Hepatic stellate cell (primary cell): ENCODE results near the gene PTTG2.
A peak's percentile ranks its signal among the peaks of the same experiment; 100 is the strongest.
"Not testable (repeated sequence)": the region's sequence is repeated elsewhere in the genome, so short reads cannot be mapped to it uniquely, and the experiment has no call there.

Source experiments
- DNase-seq: peaks from one replicate; pipeline ENCODE4 v3.0.0; 2011; ENCODE audit warnings: low spot score

PTTG2 gene

GRCh38 chr4:37960098-37960497, at the start of gene PTTG2:
Gene PTTG2, plus strand, starts transcription at chr4:37960398. Its CDS starts 37 bp downstream, at chr4:37960435.
- DNase-seq: no peak

GRCh38 chr4:37914539-37914938, 45.7 kb upstream of the PTTG2 start:
- DNase-seq: no peak

DNA sequence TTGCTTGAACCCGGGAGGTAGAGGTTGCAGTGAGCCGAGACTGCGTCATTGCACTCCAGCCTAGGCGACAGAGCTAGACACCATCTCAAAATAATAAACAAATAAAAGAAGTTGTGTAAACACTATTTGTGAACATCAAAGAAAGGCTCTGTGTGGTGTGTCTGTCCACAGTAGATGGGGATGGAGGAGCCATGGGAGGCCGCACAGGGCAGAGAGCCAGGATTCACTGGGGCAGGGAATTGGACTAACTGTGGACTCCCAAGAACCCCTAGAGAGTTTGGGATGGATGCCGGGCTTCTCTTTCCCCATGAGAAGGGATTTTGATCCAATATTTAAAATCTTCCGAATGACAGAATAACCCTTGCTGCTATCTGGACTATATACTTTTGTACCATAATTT, 42.8 kb upstream of the PTTG2 start:
- no peak for DNase-seq

GRCh38 chr4:37918653-37919052, 41.5 kb upstream of the PTTG2 start:
- no peak for DNase-seq

DNA sequence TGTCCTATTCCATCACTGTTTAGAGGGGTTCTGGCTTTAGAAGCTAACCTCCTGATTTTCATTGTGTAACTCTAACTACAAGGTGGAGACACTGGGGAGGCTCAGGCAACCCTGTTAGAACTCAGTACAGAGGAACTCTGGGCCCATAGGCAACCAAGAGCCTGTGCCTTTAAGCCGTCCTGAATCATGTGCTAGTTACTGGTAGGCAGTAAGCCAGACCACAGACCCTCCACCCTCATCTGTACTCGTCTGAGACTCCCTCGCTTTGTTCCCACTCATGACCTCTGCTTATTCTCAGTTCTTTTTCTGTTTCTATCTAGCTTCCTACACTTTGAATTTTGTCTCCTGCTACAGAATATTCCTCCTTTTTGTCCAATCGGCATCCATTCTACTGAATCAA, 37.9 kb upstream of the PTTG2 start:
- peak; percentile 40 for DNase-seq

DNA sequence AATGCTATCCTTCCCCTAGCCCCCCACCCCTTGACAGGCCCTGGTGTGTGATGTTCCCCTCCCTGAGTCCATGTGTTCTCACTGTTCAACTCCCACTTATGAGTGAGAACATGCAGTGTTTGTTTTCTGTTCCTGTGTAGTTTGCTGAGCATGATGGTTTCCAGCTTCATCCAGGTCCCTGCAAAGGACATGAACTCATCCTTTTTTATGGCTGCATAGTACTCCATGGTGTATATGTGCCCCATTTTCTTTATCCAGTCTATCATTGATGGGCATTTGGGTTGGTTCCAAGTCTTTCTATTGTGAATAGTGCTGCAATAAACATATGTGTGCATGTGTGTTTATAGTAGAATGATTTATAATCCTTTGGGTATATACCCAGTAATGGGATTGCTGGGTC, 37.1 kb upstream of the PTTG2 start:
- DNase-seq: not testable (repeated sequence)

DNA sequence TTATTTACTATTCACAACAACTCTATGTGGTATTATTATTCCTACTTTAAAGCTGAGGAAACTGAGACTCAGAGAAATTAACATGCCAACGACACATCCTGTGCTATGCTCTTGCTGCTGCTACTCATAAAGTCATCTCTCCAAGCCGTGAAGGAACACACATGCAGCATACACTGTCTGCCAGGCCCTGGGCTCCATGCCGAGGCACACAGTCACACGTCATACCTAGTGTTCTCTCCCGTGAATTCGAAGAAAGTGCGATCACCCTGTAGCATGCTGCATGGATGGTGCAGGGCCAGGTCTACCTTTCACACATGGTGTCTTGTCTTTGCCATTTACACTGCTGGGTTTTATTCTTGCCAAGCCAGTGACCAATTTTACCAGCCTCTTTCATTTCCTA, 35.3 kb upstream of the PTTG2 start:
- DNase-seq: no peak

DNA sequence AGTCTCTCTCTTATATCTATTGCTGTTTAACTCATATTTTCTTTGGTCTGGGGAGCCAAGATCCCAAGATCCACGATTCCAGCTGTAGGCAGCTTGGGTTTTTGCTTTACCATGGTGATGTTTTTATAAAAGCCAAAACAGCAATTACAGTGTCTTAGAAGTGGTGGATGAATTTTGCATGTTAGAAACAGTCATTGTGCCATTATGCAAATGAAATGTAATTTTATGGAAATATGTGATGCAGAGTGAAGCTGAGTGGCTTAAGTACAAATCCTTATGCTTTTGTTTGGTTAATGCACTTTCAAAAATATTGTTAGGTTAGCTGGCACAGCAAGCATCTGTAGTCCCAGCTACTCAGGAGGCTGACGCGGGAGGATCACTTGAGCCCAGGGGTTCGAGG, 32.8 kb upstream of the PTTG2 start:
- no peak for DNase-seq

DNA sequence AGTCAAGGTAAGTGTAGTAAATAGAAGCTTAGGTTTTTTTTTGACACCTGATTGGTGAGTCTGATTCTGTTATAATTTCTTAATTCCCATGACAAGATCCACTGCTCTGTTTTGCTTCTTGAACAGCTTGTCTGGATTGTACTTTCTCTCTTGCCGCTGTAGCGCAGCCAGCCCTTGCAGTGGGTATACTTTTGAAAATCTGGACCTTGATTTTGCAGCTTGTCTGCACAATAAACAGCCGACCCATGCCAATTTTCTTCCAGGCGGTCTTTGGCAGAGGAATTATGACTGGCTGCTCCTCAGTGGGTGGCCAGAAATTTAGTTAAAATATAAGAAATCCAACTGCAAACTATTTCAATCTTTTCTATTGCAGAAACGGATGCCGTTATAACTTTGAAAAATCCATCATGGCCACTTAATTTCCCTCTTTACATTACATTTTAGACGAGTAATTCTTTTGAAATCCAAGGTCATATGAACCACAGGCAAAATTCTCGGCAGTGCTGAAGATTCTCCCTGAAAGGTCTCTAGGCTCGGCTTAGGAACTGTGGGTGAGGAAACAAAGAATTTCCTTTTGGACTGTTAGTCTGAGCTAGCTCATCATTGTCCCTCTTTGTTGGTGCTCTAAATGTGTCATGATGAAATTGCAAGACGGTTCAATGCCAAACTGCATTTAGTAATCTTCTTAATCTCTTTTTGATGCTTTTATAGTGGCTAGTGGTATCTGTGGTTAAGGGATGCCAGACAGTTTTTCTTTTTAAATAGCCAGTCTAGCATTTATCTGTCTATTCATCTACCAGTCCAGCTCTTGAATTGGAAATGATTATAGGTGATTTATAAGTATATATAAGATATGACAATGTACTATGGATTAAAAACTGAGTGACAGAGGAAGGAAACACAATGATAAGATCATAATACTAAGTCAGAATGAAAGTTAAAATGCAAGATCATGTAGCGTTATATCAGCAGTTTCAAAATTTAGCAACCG, 31.5 kb upstream of the PTTG2 start:
- DNase-seq: no peak

GRCh38 chr4:37934096-37934495, 26.1 kb upstream of the PTTG2 start:
- DNase-seq: no peak

DNA sequence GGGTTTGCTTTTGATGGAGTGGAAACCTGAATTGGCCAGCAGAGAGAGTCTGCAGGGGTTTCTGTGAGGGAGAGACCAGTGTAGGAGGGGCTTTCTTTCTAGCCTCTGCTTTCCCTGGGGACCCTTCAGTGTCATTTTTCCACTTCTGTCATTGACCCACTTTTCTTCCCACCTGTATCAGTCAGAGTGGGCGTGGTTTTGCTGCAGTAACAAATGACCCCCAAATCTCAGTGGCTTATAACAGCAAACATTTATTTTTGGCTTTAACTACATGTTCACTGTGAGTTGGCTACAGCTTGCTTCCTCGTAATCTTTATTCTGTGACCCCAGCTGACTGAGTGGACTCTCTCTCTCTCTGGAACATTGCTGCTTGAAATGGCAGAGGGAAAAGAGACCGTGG, 25.6 kb upstream of the PTTG2 start:
- DNase-seq: no peak

DNA sequence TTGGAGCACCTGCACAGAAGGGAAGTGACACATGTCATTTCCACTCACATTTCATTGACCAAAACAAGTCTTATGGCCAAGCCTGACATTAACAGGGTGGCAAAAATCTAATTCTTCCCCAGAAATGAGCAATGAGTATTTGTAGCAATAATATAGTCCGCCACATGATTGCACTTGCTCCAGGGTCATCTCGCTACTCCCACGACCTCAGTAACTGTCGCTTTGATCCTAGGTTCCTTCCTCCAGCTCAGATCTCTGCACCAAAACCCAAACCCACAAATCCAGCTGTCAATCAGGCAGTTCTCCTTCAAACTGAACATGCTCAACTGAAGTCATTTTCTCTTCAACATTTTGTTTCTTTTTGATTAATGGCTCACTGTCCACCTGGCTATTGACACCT, 25.2 kb upstream of the PTTG2 start:
- DNase-seq: no peak

- no peak for DNase-seq
Measured at GRCh38 chr4:37936889-37937498, 23.2 kb upstream of the PTTG2 start.

DNA sequence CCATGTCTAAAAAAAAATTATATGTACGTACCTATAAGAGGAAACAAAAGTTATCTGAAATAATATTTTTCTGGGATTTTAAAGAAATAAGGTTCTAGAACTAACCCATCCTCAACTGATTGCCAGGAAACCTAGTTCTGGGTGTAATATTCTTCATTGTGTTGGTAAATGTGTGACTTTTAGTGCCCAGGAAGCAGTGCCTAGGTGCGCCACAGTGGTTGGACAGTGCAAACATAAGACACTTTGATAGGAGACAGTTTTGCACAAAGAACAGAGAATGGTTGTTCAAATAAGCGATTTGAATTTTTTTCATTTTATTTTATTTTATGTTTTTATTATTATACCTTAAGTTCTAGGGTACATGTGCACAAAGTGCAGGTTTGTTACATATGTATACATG, 22.0 kb upstream of the PTTG2 start:
- DNase-seq: no peak

- no peak for DNase-seq
Measured at GRCh38 chr4:37946503-37947179, 13.6 kb upstream of the PTTG2 start.

- DNase-seq: no peak
Measured at GRCh38 chr4:37948542-37948941, 11.7 kb upstream of the PTTG2 start.

DNA sequence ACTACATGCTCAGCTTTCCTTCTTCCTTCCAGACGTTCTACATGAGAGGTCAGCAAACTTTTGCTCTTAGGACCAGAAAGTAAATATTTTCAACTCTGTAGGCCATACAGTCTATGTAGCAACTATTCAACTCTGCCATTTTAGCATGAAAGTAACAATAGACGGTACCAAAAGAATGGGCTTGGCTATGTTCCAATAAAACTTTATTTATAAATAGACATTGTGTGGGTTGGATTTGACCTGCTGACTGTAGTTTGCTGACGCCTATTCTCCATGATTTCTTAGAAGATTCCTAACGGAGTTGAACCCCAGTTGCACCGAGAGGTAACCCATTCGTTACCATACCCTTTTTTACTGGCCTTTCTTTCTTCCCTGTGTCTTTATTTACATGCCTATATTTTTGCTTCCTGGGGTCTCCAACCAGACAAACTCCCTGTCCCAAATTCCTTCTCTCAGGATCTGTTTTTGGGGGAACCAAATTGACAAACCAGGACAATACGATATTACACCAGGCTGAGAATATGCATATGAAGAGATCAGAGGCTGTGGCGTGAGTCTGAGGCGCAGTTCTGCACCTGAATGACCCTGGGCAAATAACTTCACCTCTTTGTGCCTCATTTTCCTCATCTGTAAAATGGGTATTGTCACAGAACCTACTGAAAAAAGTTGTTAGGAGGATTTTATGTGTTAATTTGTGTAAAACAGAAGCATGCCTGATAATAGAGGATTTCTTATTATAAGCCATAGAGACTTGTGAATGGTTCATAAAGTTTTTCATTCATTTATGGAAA, 10.4 kb upstream of the PTTG2 start:
- no peak for DNase-seq

GRCh38 chr4:37951461-37952352, 8.5 kb upstream of the PTTG2 start:
- DNase-seq: no peak

DNA sequence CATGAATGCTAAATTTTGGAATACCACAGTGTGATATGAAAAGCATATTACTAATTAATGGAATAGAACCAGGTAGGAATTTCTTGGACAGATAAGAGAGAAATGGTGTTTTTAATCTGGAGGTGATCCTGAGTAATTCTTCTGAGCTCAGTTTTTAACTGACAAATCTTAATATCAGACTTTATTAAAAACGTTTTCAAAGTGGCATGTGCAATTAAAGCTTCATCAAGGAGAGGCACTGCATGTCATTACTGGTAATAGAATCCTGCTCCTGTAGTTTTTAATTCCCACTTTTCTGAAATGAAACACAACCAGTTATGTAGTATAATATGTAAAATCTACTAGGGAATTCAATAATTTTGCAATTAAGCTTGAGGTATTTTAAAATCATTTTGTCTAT, 7.0 kb upstream of the PTTG2 start:
- DNase-seq: no peak

DNA sequence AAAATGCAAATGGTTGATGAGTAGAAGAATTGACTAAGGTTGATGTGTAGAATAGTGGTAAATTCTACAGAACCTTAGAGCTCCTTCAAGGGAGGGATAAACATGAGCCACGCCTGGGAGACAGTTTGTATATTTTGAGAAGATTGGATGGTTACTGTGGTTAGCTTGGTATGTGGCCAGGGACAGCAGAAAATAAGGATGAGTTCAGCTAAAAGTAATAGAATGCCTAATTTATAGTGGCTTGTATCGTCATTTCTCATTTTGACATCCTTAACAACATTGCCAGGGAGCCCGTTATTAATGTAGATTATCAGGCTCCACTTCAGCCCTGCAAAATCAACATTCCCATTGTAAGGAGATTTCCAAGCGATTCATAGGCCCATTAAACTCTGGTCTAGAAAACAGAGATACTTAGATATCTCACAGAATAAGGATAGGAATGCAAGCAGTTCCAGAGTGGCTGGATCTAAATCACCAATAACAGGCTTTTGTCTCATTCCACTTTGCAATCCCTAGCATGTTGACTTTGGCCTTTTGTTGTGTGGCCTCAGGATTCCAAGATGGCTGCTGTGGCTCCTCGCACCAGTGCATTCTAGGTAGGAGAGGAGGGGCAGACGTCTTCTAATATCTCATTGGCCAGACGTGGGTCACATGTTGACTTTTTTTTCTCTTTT, 6.4 kb upstream of the PTTG2 start:
- peak; percentile 44 for DNase-seq
